OCI-LY1 (cell line): Measurements from ENCODE around the gene GEMIN5.

Experiments
- H2AFZ ChIP-seq: fragments of 200-600 bp; sonication (generic), shearing (Covaris generic); 2 replicates; pipeline ENCODE4 v1.6.0; 2014; ENCODE audit warnings: antibody characterized with exemption, mild to moderate bottlenecking, low read length
- H3F3A ChIP-seq: fragments of 200-600 bp; sonication (generic), shearing (Covaris generic); 2 replicates; pipeline ENCODE4 v1.6.0; 2014; ENCODE audit warnings: mild to moderate bottlenecking, antibody characterized with exemption, low read length, moderate library complexity; ENCODE audit not compliant: insufficient read depth
- H3K27ac ChIP-seq: fragments of 200-600 bp; sonication (generic); 2 replicates; pipeline ENCODE4 v1.5.1; 2014; ENCODE audit warnings: low read length, mixed run types, mild to moderate bottlenecking, low read depth; ENCODE audit not compliant: poor library complexity, severe bottlenecking
- H3K27me3 ChIP-seq: fragments of 200-600 bp; sonication (generic); 2 replicates; pipeline ENCODE4 v1.6.0; 2014; ENCODE audit warnings: antibody characterized with exemption, mild to moderate bottlenecking, low read length, moderate library complexity; ENCODE audit not compliant: insufficient read depth
- H3K36me3 ChIP-seq: fragments of 200-600 bp; sonication (generic); 2 replicates; pipeline ENCODE4 v1.6.1; 2014; ENCODE audit warnings: mild to moderate bottlenecking, antibody characterized with exemption, low read length, moderate library complexity, mixed read lengths; ENCODE audit not compliant: insufficient read depth
- H3K4me1 ChIP-seq: fragments of 200-600 bp; sonication (generic); 2 replicates; pipeline ENCODE4 v1.5.1; 2014; ENCODE audit warnings: mild to moderate bottlenecking, low read length, moderate library complexity; ENCODE audit not compliant: insufficient read depth, severe bottlenecking
- H3K4me2 ChIP-seq: fragments of 200-600 bp; sonication (generic), shearing (Covaris generic); 2 replicates; pipeline ENCODE4 v1.6.1; 2014; ENCODE audit warnings: low read length
- H3K4me3 ChIP-seq: fragments of 200-600 bp; sonication (generic); 2 replicates; pipeline ENCODE4 v1.5.1; 2014; ENCODE audit warnings: low read length, low read depth, mild to moderate bottlenecking, mixed read lengths; ENCODE audit not compliant: poor library complexity, severe bottlenecking
- H3K79me2 ChIP-seq: fragments of 200-600 bp; shearing (Covaris generic); 2 replicates; pipeline ENCODE4 v1.6.1; 2016; ENCODE audit warnings: mixed run types, low read length, mixed read lengths; ENCODE audit not compliant: insufficient read depth
- H3K9ac ChIP-seq: fragments of 200-600 bp; sonication (generic), shearing (Covaris generic); 2 replicates; pipeline ENCODE4 v1.6.1; 2014; ENCODE audit warnings: mild to moderate bottlenecking, low read length, mixed read lengths
- H3K9me2 ChIP-seq: fragments of 200-600 bp; sonication (generic), shearing (Covaris generic); 2 replicates; pipeline ENCODE4 v1.6.1; 2014; ENCODE audit warnings: low read depth, mild to moderate bottlenecking, low read length, mixed read lengths
- H3K9me3 ChIP-seq: fragments of 200-600 bp; shearing (Covaris generic); 2 replicates; pipeline ENCODE4 v1.6.1; 2014; ENCODE audit warnings: low read length, mixed read lengths
- H4K20me1 ChIP-seq: fragments of 200-600 bp; sonication (generic), shearing (Covaris generic); 2 replicates; pipeline ENCODE4 v1.6.0; 2016; ENCODE audit warnings: mild to moderate bottlenecking, low read length; ENCODE audit not compliant: insufficient read depth
- CTCF ChIP-seq: fragments of 200-600 bp; sonication (generic), shearing (Covaris generic); IDR thresholded peaks from 2 replicates; pipeline ENCODE4 v1.5.1; 2017; ENCODE audit warnings: mild to moderate bottlenecking, antibody characterized with exemption, low read length, moderate library complexity, mixed read lengths
- EZH2 ChIP-seq: fragments of 200-600 bp; sonication (generic), shearing (Covaris generic); IDR thresholded peaks from 2 replicates; pipeline ENCODE4 v1.8.0; 2017; ENCODE audit warnings: borderline replicate concordance, mixed run types, mild to moderate bottlenecking, antibody characterized with exemption, low read length, moderate library complexity, mixed read lengths

The GEMIN5 gene

GRCh38 chr5:154933537-154933936 lies 4.5 kb downstream of the GEMIN5 start:
- Histone ChIP-seq H3K79me2 (0 out of 2 replicates have a peak, but pooled peaks cover 11% of the 10 kb centered on the region), H3K36me3 (peaks cover 53% of the 10 kb centered on the region)

GRCh38 chr5:154923441-154924430 lies 14.3 kb downstream of the GEMIN5 start:
- H3K36me3 ChIP-seq, result peaks cover 86% of the 10 kb centered on the region
- H3K27ac ChIP-seq, result no peak overlapping the region

More at GRCh38 chr5:154933537-154933936, 4.5 kb downstream of the GEMIN5 start:
- Histone ChIP-seq H4K20me1 (no peaks in the 10 kb centered on the region), H3K27me3 (no peaks in the 10 kb centered on the region), H3K4me3 (no peak overlapping the region), H3K9me3 (no peaks in the 10 kb centered on the region), H3K9ac (no peak overlapping the region), H3K4me2 (no peak overlapping the region), H3K27ac (no peak overlapping the region), H3F3A (no peaks in the 10 kb centered on the region), H3K4me1 (peaks cover 15% of the 10 kb centered on the region), H3K9me2 (no peaks in the 10 kb centered on the region), H2AFZ (no peak overlapping the region)
- TF ChIP-seq CTCF, result no peak
- TF ChIP-seq EZH2, result no peak

GRCh38 chr5:154917757-154918156 lies 20.3 kb downstream of the GEMIN5 start:
- H3K9me3 ChIP-seq, result no peaks in the 10 kb centered on the region
- peaks cover 74% of the 10 kb centered on the region for H3K36me3 ChIP-seq
- TF ChIP-seq EZH2 (no peak), CTCF (no peak)

More at GRCh38 chr5:154923441-154924430, 14.3 kb downstream of the GEMIN5 start:
- no peak for TF ChIP-seq CTCF
- no peak for TF ChIP-seq EZH2
- Histone ChIP-seq H3K4me3 (no peak overlapping the region), H3K79me2 (no peaks in the 10 kb centered on the region), H3K9me2 (no peaks in the 10 kb centered on the region), H2AFZ (no peak overlapping the region), H3K4me1 (no peaks in the 10 kb centered on the region), H3F3A (no peaks in the 10 kb centered on the region; the same call in 1 of the 2 replicates), H4K20me1 (no peaks in the 10 kb centered on the region), H3K4me2 (no peak overlapping the region), H3K27me3 (no peaks in the 10 kb centered on the region), H3K9ac (no peak overlapping the region), H3K9me3 (no peaks in the 10 kb centered on the region)

More at GRCh38 chr5:154917757-154918156, 20.3 kb downstream of the GEMIN5 start:
- H4K20me1 ChIP-seq, result no peaks in the 10 kb centered on the region
- no peak overlapping the region for H3K4me3 ChIP-seq
- no peak overlapping the region for H3K27ac ChIP-seq
- H3F3A ChIP-seq, result no peaks in the 10 kb centered on the region
- no peak overlapping the region for H3K4me2 ChIP-seq
- no peaks in the 10 kb centered on the region for H3K9me2 ChIP-seq
- H3K4me1 ChIP-seq, result no peaks in the 10 kb centered on the region
- no peak overlapping the region for H3K9ac ChIP-seq
- H3K79me2 ChIP-seq, result no peaks in the 10 kb centered on the region
- H3K27me3 ChIP-seq, result no peaks in the 10 kb centered on the region
- H2AFZ ChIP-seq, result no peak overlapping the region
